Measurements from ENCODE around the gene CD40. TPM values are rescaled to one million over a fixed set of nuclear protein-coding genes. Genes with fewer than 3 reads are reported as not detected.

CD40 gene
- total RNA-seq, 1 experiment from 2014 or later = 7.8 TPM

DNA sequence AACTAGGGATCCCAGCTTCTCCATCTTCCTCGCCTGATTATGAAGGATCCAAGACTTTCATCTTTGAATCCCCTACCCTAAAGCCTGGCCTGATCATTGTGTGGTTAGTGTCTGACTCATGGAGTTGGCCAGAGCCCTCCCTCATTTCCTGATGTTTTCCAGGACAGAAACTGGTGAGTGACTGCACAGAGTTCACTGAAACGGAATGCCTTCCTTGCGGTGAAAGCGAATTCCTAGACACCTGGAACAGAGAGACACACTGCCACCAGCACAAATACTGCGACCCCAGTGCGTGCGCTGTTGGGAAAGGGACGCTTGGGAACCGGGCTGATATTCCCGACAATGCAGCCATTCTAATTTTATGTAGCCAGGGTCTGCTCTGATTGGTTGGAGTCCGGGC lies 4.0 kb downstream of the CD40 start:
- no peak overlapping the region for H4K91ac ChIP-seq (ENCODE audit: insufficient read length, low read depth, low read length)
- H3K36me3 Mint-ChIP-seq (ENCODE audit: insufficient read depth in 1 of 3, low read depth in 3 of 3) = peaks cover 17 to 37% (median 35%) of the 10 kb centered on the region in 3 experiments; a peak in 6 of 7 replicates
- H3K27ac Mint-ChIP-seq = 0 out of 7 replicates have a peak overlapping the region, but pooled peaks of 1 of the 3 experiments have one; percentile 30
- H3K27me3 Mint-ChIP-seq (ENCODE audit: low read depth) = peaks cover 8% of the 10 kb centered on the region
- no peak overlapping the region for H2BK20ac ChIP-seq (ENCODE audit: low read depth, low read length, poor library complexity, severe bottlenecking)
- H3K27ac ChIP-seq (ENCODE audit: insufficient read length, low read depth, low read length) = no peak overlapping the region
- H3K4me1 ChIP-seq (ENCODE audit: insufficient read depth, low read length) = no peaks in the 10 kb centered on the region
- H3K23ac ChIP-seq (ENCODE audit: insufficient read length, low read depth, low read length) = no peak overlapping the region
- H4K8ac ChIP-seq (replicated peaks; ENCODE audit: insufficient read length, low read depth, low read length) = no peak overlapping the region
- no peak overlapping the region for H3K14ac ChIP-seq (ENCODE audit: insufficient read depth, low read length)
- no peak overlapping the region for H3K56ac ChIP-seq (ENCODE audit: insufficient read length, low read depth, low read length)
- TF ChIP-seq, protein P1, sequence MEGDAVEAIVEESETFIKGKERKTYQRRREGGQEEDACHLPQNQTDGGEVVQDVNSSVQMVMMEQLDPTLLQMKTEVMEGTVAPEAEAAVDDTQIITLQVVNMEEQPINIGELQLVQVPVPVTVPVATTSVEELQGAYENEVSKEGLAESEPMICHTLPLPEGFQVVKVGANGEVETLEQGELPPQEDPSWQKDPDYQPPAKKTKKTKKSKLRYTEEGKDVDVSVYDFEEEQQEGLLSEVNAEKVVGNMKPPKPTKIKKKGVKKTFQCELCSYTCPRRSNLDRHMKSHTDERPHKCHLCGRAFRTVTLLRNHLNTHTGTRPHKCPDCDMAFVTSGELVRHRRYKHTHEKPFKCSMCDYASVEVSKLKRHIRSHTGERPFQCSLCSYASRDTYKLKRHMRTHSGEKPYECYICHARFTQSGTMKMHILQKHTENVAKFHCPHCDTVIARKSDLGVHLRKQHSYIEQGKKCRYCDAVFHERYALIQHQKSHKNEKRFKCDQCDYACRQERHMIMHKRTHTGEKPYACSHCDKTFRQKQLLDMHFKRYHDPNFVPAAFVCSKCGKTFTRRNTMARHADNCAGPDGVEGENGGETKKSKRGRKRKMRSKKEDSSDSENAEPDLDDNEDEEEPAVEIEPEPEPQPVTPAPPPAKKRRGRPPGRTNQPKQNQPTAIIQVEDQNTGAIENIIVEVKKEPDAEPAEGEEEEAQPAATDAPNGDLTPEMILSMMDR (conservative IDR thresholded peaks at IDR 0.05) = no peak
- no CpG with 5 or more reads among the region's 11 CpGs for WGBS (ENCODE audit: extremely low coverage, insufficient read length, low lambda C conversion rate)
- no peak for DNase-seq
- H2AK5ac ChIP-seq (ENCODE audit: insufficient read length, low read length) = no peak overlapping the region
- no peak overlapping the region for H4K5ac ChIP-seq (ENCODE audit: insufficient read length, low read depth, low read length)
- H3K9me3 ChIP-seq (ENCODE audit: control insufficient read depth, low read depth, low read length) = no peaks in the 10 kb centered on the region
- H2BK5ac ChIP-seq (ENCODE audit: insufficient read length, low read length) = no peak overlapping the region
- H3K4me3 Mint-ChIP-seq = no peak overlapping the region
- H3T11ph ChIP-seq (ENCODE audit: low read length) = no peak overlapping the region
- H3K79me2 ChIP-seq (ENCODE audit: insufficient read depth, low read length) = no peaks in the 10 kb centered on the region
- peaks cover 5% of the 10 kb centered on the region for H3K23me2 ChIP-seq (ENCODE audit: insufficient read length, low read depth, low read length, poor library complexity, severe bottlenecking)
- no peak overlapping the region for H2BK12ac ChIP-seq (ENCODE audit: insufficient read length, low read depth, low read length)
- H3K4ac ChIP-seq (ENCODE audit: low read depth, low read length) = no peak overlapping the region
- H2AFZ ChIP-seq (ENCODE audit: low read length) = no peak overlapping the region
- no peak overlapping the region for H3K9ac ChIP-seq (ENCODE audit: extremely low read depth, insufficient read length, low read length)
- H2BK15ac ChIP-seq (ENCODE audit: low read depth, low read length) = no peak overlapping the region
- no peak overlapping the region for H2BK120ac ChIP-seq (ENCODE audit: low read depth, low read length, poor library complexity, severe bottlenecking)
- H3K9me3 Mint-ChIP-seq = no peaks in the 10 kb centered on the region
- H3K18ac ChIP-seq (ENCODE audit: insufficient read length, low read depth, low read length) = no peak overlapping the region
- no peaks in the 10 kb centered on the region for H3K79me1 ChIP-seq (ENCODE audit: insufficient read depth, low read depth, low read length, poor library complexity, severe bottlenecking)
- H3K4me1 Mint-ChIP-seq = peaks cover 6 to 11% of the 10 kb centered on the region in 2 experiments
- no peak overlapping the region for H3K4me2 ChIP-seq (ENCODE audit: insufficient read depth, insufficient read length, low read length)
- no peaks in the 10 kb centered on the region for H3K27me3 ChIP-seq (ENCODE audit: insufficient read depth, low read length)
- no peaks in the 10 kb centered on the region for H4K20me1 ChIP-seq (ENCODE audit: control insufficient read depth, insufficient read depth, insufficient read length)
